SK-N-SH treated with all-trans-retinoic acid at 6 μM for 48 hours (cell line): ENCODE results near the gene TEKT2.

Experiments used
- BACH2 ChIP-seq: fragments of 250-450 bp; sonication (Bioruptor Pico); IDR thresholded peaks from 2 replicates; pipeline ENCODE4 v1.9.0; 2021; ENCODE audit warnings: mild to moderate bottlenecking, borderline replicate concordance
- RARB ChIP-seq: fragments of 250-450 bp; sonication (Bioruptor Pico); IDR thresholded peaks from 2 replicates; pipeline ENCODE4 v1.8.0; 2021; ENCODE audit warnings: mild to moderate bottlenecking, moderate library complexity
- ZC3H10 ChIP-seq: fragments of 250-450 bp; sonication (Bioruptor Pico); IDR thresholded peaks from 2 replicates; pipeline ENCODE4 v1.5.1; 2021; ENCODE audit warnings: mild to moderate bottlenecking, moderate library complexity
- ZNF565 ChIP-seq: fragments of 450-650 bp; formaldehyde crosslinking; conservative IDR thresholded peaks from 2 replicates; pipeline ENCODE4 v1.5.0; 2020; ENCODE audit warnings: low read depth, mild to moderate bottlenecking, moderate library complexity
- TF ChIP-seq, protein P1 (sequence below): fragments of 250-450 bp; sonication (Bioruptor Pico); IDR thresholded peaks from 2 replicates; pipeline ENCODE4 v1.8.0; 2020; ENCODE audit warnings: mild to moderate bottlenecking, moderate library complexity, borderline replicate concordance

GRCh38 chr1:36097693-36098585, 14.0 kb downstream of the TEKT2 start:
- TF ChIP-seq RARB (CRISPR knock-in tag) = no peak
- no peak for TF ChIP-seq ZC3H10
- TF ChIP-seq, protein P1, sequence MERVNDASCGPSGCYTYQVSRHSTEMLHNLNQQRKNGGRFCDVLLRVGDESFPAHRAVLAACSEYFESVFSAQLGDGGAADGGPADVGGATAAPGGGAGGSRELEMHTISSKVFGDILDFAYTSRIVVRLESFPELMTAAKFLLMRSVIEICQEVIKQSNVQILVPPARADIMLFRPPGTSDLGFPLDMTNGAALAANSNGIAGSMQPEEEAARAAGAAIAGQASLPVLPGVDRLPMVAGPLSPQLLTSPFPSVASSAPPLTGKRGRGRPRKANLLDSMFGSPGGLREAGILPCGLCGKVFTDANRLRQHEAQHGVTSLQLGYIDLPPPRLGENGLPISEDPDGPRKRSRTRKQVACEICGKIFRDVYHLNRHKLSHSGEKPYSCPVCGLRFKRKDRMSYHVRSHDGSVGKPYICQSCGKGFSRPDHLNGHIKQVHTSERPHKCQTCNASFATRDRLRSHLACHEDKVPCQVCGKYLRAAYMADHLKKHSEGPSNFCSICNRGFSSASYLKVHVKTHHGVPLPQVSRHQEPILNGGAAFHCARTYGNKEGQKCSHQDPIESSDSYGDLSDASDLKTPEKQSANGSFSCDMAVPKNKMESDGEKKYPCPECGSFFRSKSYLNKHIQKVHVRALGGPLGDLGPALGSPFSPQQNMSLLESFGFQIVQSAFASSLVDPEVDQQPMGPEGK (CRISPR knock-in tag) = no peak
- TF ChIP-seq ZNF565 (CRISPR knock-in tag) = no peak
- TF ChIP-seq BACH2 (CRISPR knock-in tag) = no peak
